HG03135 (cell line): ENCODE measurements around the gene SERTAD2.

Experiments used
- ATAC-seq: cut with Tn5 transposase; IDR thresholded peaks from one replicate; pipeline ENCODE4 v1.9.1; 2021; ENCODE audit warnings: mild to moderate bottlenecking, moderate library complexity; ENCODE audit not compliant: unreplicated experiment

The SERTAD2 gene

DNA sequence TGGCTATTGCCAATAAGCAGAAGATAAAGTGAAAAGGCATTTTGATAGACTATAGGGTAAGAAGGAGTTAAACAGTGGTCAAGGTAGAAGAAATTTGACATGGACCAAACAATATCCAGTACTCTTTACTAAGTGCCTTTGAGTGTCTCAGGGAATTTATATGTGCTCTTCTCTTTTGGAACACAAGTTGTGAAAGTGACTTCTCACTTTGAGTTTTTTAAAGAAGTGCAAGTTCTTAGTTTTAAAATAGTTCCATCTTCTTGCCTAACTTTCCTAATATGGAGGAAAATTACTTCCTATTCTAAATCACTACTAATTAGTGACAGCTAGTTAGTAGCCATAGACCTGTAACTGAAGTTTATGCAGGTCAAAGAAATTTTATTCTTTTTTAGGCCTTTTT lies 66.2 kb downstream of the SERTAD2 start:
- ATAC-seq = no peak

DNA sequence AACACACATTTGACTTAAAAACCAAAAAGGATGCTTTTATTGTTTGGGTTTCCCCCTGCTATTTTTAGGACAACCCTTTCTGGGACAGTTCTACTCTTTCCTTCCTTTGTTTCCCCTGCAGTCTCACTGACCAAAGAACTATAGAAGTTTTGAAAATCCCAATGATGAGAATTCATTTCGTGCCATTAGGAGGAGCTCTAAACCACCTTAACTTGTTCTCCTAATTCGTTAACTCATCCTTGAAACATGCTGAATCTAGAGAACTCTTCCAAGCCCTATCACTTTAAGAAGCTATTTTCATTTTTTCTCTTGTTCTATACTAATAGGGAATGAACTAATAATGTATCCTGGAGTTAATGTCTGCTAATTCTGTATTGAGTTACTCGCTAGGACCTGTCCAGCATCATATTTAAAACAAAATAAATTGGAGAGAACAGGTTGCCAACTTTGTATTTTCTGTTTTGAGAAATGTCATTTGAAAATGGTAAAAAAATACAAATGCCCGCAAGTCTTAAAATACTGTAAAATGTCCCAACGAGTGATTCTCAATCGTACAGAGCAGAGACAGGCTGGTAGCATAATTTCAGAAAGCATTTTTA lies 66.7 kb downstream of the SERTAD2 start:
- ATAC-seq = no peak

DNA sequence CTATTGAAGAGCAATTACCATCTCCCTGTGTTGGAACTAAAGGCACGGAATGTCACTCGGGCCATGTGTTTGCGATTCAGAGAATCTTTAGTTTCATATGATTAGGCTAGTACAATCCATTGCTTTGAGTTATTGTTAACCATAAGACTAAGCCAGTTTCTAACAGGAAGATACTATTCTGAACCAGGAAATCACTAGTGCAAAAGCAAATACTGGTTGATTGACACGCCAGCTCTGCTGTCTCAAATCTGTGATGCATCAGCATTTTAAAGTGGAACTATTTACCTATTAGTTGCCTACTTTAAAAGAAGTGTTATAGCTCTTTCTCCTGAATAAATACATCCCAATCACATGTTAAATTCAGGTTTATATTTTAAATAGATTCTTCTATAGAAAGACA lies 67.7 kb downstream of the SERTAD2 start:
- ATAC-seq = no peak

DNA sequence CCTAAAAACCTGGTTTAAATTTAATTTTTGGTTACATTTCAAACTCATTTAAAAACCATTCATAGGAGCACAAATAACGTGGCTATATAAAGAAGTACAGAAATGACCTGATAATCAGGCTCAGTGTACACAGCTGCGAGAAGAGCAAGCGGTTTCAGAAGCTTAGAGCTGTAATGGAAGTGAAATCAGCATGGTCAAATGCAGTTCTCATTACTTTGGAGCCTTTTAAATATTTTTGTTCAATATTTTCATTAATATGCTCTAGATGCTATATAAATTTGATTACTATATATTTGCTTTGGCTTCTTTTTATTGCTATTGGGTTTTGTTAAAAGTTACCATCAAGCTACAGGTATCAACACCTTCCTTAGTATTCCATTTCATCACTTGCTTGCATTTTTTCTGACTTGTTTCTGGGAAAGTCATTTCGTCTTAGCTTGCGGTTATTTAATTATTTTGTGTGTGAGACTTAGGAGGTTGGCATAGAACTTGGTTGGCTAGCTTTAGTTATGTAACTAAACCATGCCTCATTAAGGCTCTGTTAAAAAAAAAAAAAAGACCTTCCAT lies 70.9 kb downstream of the SERTAD2 start:
- peak; percentile 79 for ATAC-seq

DNA sequence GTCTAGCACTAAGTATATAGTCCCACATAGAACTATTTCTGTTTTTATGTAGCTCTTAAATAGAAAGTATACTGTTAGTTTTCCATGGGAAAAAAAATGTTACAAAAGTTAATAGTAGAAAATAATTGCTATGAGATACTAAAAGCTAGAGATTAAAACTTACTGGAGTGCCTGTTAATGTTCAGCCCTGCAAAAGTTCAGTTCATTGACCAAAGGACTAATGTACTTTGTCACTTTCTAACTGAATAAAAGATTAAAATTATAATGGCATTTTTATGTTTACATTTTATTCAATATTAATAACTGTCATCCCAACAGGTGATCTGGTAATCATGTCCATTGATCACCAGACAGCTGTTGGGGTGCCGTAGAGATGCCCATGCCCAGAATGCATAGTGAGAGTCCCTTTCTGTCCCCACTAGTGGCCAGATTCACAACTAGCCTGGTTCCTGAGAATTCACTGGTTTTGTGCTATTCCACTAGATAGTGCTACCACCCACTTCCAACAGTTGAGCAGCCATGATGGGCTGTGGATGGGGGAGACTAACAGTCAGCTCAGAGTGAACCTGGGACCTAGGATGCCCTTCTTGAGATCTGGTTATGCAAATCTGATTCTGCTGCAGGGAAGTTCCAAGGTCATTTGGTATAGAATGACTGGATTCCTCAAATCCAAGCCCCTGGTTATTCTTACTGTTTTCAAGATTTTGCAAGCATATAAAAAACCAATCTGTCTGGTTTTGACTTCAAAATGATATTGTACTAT lies 71.8 kb downstream of the SERTAD2 start:
- no peak for ATAC-seq
